Adrenal gland (tissue), 12 donors: ENCODE results near the gene USF1. TPM values are rescaled to one million over a fixed set of nuclear protein-coding genes. Genes with fewer than 3 reads are reported as not detected.
"Not testable (repeated sequence)": the region's sequence is repeated elsewhere in the genome, so short reads cannot be mapped to it uniquely, and the experiment has no call there.

Experiments used
- DNase-seq, 7 donors: peaks; one replicate each; pipeline ENCODE4 v3.0.0-alpha.2; 2019 to 2020
- H3K27ac ChIP-seq, 5 donors: fragments of 200-600 bp; sonication (generic) in 4 of 5; 1 replicate in 3 of 5; 2 replicates in 2 of 5; pipeline versions ENCODE4 v1.5.1 to v1.8.0; 2016 to 2020; ENCODE audit warnings: mild to moderate bottlenecking in 1 of 5
- H3K27me3 ChIP-seq: fragments of 200-600 bp; 2 replicates; pipeline ENCODE4 v1.8.0; 2021
- H3K36me3 ChIP-seq, 2 donors: fragments of 200-600 bp; replicated peaks in 1 of 2; 1 replicate in 1 of 2; 2 replicates in 1 of 2; pipeline versions ENCODE4 v1.5.1 to v1.8.0; 2018 to 2022
- H3K4me1 ChIP-seq, 2 donors: fragments of 200-600 bp; replicated peaks in 1 of 2; 1 replicate in 1 of 2; 2 replicates in 1 of 2; pipeline versions ENCODE4 v1.5.1 to v1.8.0; 2018 to 2021
- H3K4me3 ChIP-seq, 4 donors: fragments of 200-600 bp; sonication (generic) in 3 of 4; one replicate each; pipeline ENCODE4 v1.5.1; 2016 to 2018
- H3K9me3 ChIP-seq, 3 donors: fragments of 200-600 bp; sonication (generic) in 1 of 3; replicated peaks in 1 of 3; 1 replicate in 2 of 3; 2 replicates in 1 of 3; pipeline versions ENCODE4 v1.5.1 to v1.8.0; 2016 to 2021
- CTCF ChIP-seq, 6 experiments: fragments of 450-650 bp in 4 of 6; fragments of 200-600 bp in 2 of 6; sonication (generic) in 1 of 6; IDR thresholded peaks; 1 replicate in 5 of 6; 2 replicates in 1 of 6; pipeline versions ENCODE4 v1.5.1 to v1.8.0; 2016 to 2021; ENCODE audit warnings: antibody characterized with exemption in 6 of 6, mild to moderate bottlenecking in 2 of 6, moderate library complexity in 1 of 6
- POLR2A ChIP-seq, 2 donors: fragments of 450-650 bp; IDR thresholded peaks; one replicate each; pipeline ENCODE4 v1.6.1; 2017; ENCODE audit warnings: antibody characterized with exemption in 2 of 2, mild to moderate bottlenecking in 2 of 2, moderate library complexity in 1 of 2
- WGBS, 4 donors: extraction: QIAGEN DNeasy Blood & Tissue Kit in 2 of 4; methylation state at CpG; one replicate each; pipeline versions ENCODE4 v1.1.5 to v1.1.7; 2013 to 2017; 5-methylcytosine and 5-hydroxymethylcytosine counted together
- intact Hi-C, 2 donors: fragments of 100-400 bp; cut with DNase I; formaldehyde crosslinking; loops; one replicate each; pipeline versions ENCODE4 v1.14.1 to v1.15.0; 2022 to 2023
- polyA plus RNA-seq, 3 donors: library from polyadenylated mRNA; stranded (reverse); fragments of 200-250 nt in 2 of 3; fragments of 350-450 nt in 1 of 3; fragmentation: Illumina TruSeq in 1 of 3; extraction: RNeasy Lipid Tissue Mini Kit (QIAGEN cat#74804) in 1 of 3; gene quantifications; one replicate each; pipeline ENCODE4 v1.2.3, GENCODE V29; 2013 to 2014
- total RNA-seq, 9 donors: library from RNA; depleted of rRNA in 4 of 9; stranded (reverse); fragments of >200 nt in 4 of 9; fragments of 120-200 nt in 1 of 9; fragmentation: NEBNext Ultra II Directional in 1 of 9; extraction: Animal tissue kit (Norgen Biotek cat#: 25700) in 1 of 9; gene quantifications; one replicate each; pipeline versions ENCODE4 v1.1.0 to v1.2.4, GENCODE V29; 2013 to 2023
- donor health status: healthy with polysubstance abuse.
- donor health status: Bipolar disorder and iron deficiency.
- donor health status: DM: yes; HTN: yes; CAD: no.
- donor health status: DM: no; HTN: no; CAD: no.
- donor health status: DM: no; HTN: no; CAD: no.
- donor health status: DM: yes; HTN: yes; CAD: no.

Gene USF1
- total and polyA plus RNA-seq, 12 donors = 41.3 to 153 (median 63.7) TPM

- Histone ChIP-seq H3K4me3 (peak overlapping the region in 3 of 4 donors; percentile 41 to 79 (median 74)), H3K27ac (peak overlapping the region; percentile 12 to 78 (median 64)), H3K27me3 (no peaks in the 10 kb centered on the region), H3K36me3 (no peaks in the 10 kb centered on the region), H3K9me3 (no peaks in the 10 kb centered on the region), H3K4me1 (peaks cover 15 to 37% of the 10 kb centered on the region in 2 donors)
- WGBS, 4 donors = 8 to 24% (median 12%) methylated on average over 10 of the region's 10 CpGs
- DNase-seq = peak in 1 of 7 donors; percentile 26
- intact Hi-C loops = no loop called here
- no peak for TF ChIP-seq CTCF (IDR thresholded peaks at IDR 0.05)
- peak in 1 of 2 donors; percentile 29 for TF ChIP-seq POLR2A (IDR thresholded peaks at IDR 0.05)
Measured at GRCh38 chr1:161019751-161020495, 25.9 kb downstream of the USF1 start.

- H3K9me3 ChIP-seq, intact Hi-C loops, DNase-seq, H3K4me3 ChIP-seq, H3K36me3 ChIP-seq, H3K27me3 ChIP-seq: not testable (repeated sequence)
- peak overlapping the region in 2 of 5 donors; percentile 72 to 78 for H3K27ac ChIP-seq
- H3K4me1 ChIP-seq = peaks cover 22 to 44% of the 10 kb centered on the region in 2 donors
- 84 to 86% (median 85%) methylated on average over 15 of the region's 15 CpGs for WGBS, 4 donors
Measured at GRCh38 chr1:161019111-161019660, 26.6 kb downstream of the USF1 start.

- intact Hi-C loops = no loop called here
- TF ChIP-seq CTCF (IDR thresholded peaks at IDR 0.05) (no peak), POLR2A (IDR thresholded peaks at IDR 0.05) (no peak)
- peak overlapping the region in 3 of 5 donors; percentile 26 to 72 (median 72) for H3K27ac ChIP-seq
Measured at GRCh38 chr1:161018631-161018930, 27.2 kb downstream of the USF1 start.

GRCh38 chr1:161017756-161018630 lies 27.8 kb downstream of the USF1 start:
- Histone ChIP-seq H3K4me3 (peak overlapping the region in 1 of 4 donors; percentile 14), H3K4me1 (peaks cover 31 to 54% of the 10 kb centered on the region in 2 donors), H3K27ac (peak overlapping the region in 3 of 5 donors; percentile 26 to 72 (median 29)), H3K36me3 (no peaks in the 10 kb centered on the region), H3K9me3 (no peaks in the 10 kb centered on the region), H3K27me3 (no peaks in the 10 kb centered on the region)
- no peak for DNase-seq
- no peak for TF ChIP-seq CTCF (IDR thresholded peaks at IDR 0.05)
- 84 to 89% (median 86%) methylated on average over 5 of the region's 5 CpGs for WGBS, 4 donors
- intact Hi-C loops = no loop called here

More at GRCh38 chr1:161018631-161018930, 27.2 kb downstream of the USF1 start:
- Histone ChIP-seq H3K9me3 (no peaks in the 10 kb centered on the region), H3K36me3 (no peaks in the 10 kb centered on the region), H3K4me1 (peaks cover 25 to 48% of the 10 kb centered on the region in 2 donors), H3K27me3 (no peaks in the 10 kb centered on the region), H3K4me3 (peak overlapping the region in 1 of 4 donors; percentile 14)
- no peak for DNase-seq
- 69 to 92% (median 81%) methylated on average over 1 of the region's 1 CpG for WGBS, 4 donors

GRCh38 chr1:161017181-161017580 lies 28.6 kb downstream of the USF1 start:
- DNase-seq, H3K36me3 ChIP-seq, H3K4me3 ChIP-seq, H3K27me3 ChIP-seq, intact Hi-C loops, H3K9me3 ChIP-seq: not testable (repeated sequence)
- Histone ChIP-seq H3K4me1 (peaks cover 33 to 58% of the 10 kb centered on the region in 2 donors), H3K27ac (peak overlapping the region in 3 of 5 donors; percentile 29 to 46 (median 34))
- WGBS, 4 donors = 70 to 87% (median 78%) methylated on average over 5 to 7 of the region's 7 CpGs

- WGBS, 4 donors = 15 to 50% (median 20%) methylated on average over 1 of the region's 1 CpG
- not testable (repeated sequence) for H3K27ac ChIP-seq, H3K4me3 ChIP-seq
Measured at GRCh38 chr1:161016683-161017082, 29.1 kb downstream of the USF1 start.

More at GRCh38 chr1:161016683-161017082, 29.1 kb downstream of the USF1 start:
- H3K9me3 ChIP-seq, H3K36me3 ChIP-seq, intact Hi-C loops, H3K27me3 ChIP-seq: not testable (repeated sequence)
- DNase-seq = peak in 1 of 7 donors; percentile 20
- peaks cover 33 to 58% of the 10 kb centered on the region in 2 donors for H3K4me1 ChIP-seq
